HepG2 (cell line): Measurements from ENCODE around the gene AGRN.

ENCODE experiments used
- HDAC2 ChIP-seq: sonication (generic); formaldehyde crosslinking; IDR thresholded peaks from 2 replicates; pipeline ENCODE4 v1.4.0; 2020; ENCODE audit warnings: missing genetic modification reagents
- MAFK ChIP-seq, 2 experiments: IDR thresholded peaks in 1 of 2; conservative IDR thresholded peaks in 1 of 2; 2 replicates each; pipeline ENCODE4 v1.6.1; 2011; ENCODE audit warnings: improper control_type of control experiment in 2 of 2, low read length in 2 of 2
- NFATC3 ChIP-seq: sonication (generic); formaldehyde crosslinking; IDR thresholded peaks from 2 replicates; pipeline ENCODE4 v1.5.1; 2020; ENCODE audit warnings: mild to moderate bottlenecking, missing genetic modification reagents
- PRDM15 ChIP-seq: sonication (generic); formaldehyde crosslinking; IDR thresholded peaks from 2 replicates; pipeline ENCODE4 v1.4.0; 2020; ENCODE audit warnings: missing genetic modification reagents
- ZNF274 ChIP-seq: sonication (generic); formaldehyde crosslinking; IDR thresholded peaks from 2 replicates; pipeline ENCODE4 v1.5.1; 2020; ENCODE audit warnings: mild to moderate bottlenecking, missing genetic modification reagents
- ZNF749 ChIP-seq: sonication (generic); formaldehyde crosslinking; IDR thresholded peaks from 2 replicates; pipeline ENCODE4 v1.8.0; 2022; ENCODE audit warnings: mild to moderate bottlenecking, missing genetic modification reagents, moderate library complexity, borderline replicate concordance
- TF ChIP-seq, protein P1 (sequence below): sonication (generic); formaldehyde crosslinking; IDR thresholded peaks from 2 replicates; pipeline ENCODE4 v1.5.0; 2020; ENCODE audit warnings: mild to moderate bottlenecking, missing genetic modification reagents, moderate library complexity

GRCh38 chr1:982765-983436, 37.0 kb upstream of the AGRN start:
- TF ChIP-seq ZNF749 (CRISPR knock-in tag): no peak
- TF ChIP-seq MAFK (conservative IDR thresholded peaks at IDR 0.05 in 1 of 2, IDR thresholded peaks at IDR 0.05 in 1 of 2; ENCODE audit: low read length in 2 of 2): no peak
- TF ChIP-seq PRDM15 (CRISPR knock-in tag): no peak
- no peak for TF ChIP-seq NFATC3
- TF ChIP-seq HDAC2 (CRISPR knock-in tag): no peak
- TF ChIP-seq, protein P1, sequence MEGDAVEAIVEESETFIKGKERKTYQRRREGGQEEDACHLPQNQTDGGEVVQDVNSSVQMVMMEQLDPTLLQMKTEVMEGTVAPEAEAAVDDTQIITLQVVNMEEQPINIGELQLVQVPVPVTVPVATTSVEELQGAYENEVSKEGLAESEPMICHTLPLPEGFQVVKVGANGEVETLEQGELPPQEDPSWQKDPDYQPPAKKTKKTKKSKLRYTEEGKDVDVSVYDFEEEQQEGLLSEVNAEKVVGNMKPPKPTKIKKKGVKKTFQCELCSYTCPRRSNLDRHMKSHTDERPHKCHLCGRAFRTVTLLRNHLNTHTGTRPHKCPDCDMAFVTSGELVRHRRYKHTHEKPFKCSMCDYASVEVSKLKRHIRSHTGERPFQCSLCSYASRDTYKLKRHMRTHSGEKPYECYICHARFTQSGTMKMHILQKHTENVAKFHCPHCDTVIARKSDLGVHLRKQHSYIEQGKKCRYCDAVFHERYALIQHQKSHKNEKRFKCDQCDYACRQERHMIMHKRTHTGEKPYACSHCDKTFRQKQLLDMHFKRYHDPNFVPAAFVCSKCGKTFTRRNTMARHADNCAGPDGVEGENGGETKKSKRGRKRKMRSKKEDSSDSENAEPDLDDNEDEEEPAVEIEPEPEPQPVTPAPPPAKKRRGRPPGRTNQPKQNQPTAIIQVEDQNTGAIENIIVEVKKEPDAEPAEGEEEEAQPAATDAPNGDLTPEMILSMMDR (CRISPR knock-in tag): no peak
- TF ChIP-seq ZNF274 (CRISPR knock-in tag): no peak
